T-helper 2 cell (primary cell): Measurements from ENCODE around the gene CFI.

ENCODE experiments used
- DNase-seq, 5 experiments: peaks; one replicate each; pipeline versions ENCODE4 v3.0.0 to v3.0.0-alpha.2; 2012 to 2022

CFI gene

GRCh38 chr4:109730619-109731545 is 70.9 kb downstream of the CFI start:
- no peak for DNase-seq

- peak; percentile 53 to 81 (median 76) for DNase-seq
Observed at GRCh38 chr4:109729718-109730618, 71.8 kb downstream of the CFI start, which contains the start of gene PLA2G12A. Gene PLA2G12A, minus strand, starts transcription at chr4:109730070. Its CDS starts 261 bp downstream, at chr4:109729809.

- DNase-seq, result peak in 1 of 5 experiments; percentile 9
Observed at GRCh38 chr4:109729117-109729717, 72.6 kb downstream of the CFI start.

DNA sequence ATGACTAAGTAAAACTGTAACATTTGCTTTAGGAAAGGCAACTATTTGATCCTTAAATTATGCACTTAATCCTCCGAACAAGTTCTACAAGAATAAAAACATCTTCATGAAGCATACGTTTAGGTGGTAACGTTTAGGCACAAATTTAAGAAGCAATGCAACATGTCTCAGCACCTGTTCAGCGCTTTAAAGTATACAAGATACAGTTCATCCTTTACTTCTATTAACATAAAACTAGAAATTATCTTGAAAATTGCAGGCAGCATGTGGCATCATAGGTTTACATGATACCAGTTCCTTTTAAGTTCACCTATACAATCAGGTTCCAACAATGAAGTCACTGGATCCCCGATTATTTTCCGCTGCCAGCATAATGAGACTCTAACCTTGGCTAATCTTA is 73.4 kb downstream of the CFI start:
- DNase-seq, result no peak

GRCh38 chr4:109723110-109723509 is 78.7 kb downstream of the CFI start:
- no peak for DNase-seq

GRCh38 chr4:109722357-109722756 is 79.4 kb downstream of the CFI start:
- DNase-seq, result no peak

- no peak for DNase-seq
Observed at GRCh38 chr4:109721033-109721432, 80.8 kb downstream of the CFI start.

GRCh38 chr4:109719604-109720003 is 82.2 kb downstream of the CFI start:
- DNase-seq, result no peak

GRCh38 chr4:109718759-109719158 is 83.0 kb downstream of the CFI start:
- no peak for DNase-seq

- DNase-seq, result no peak
Observed at GRCh38 chr4:109713500-109713899, 88.3 kb downstream of the CFI start.

GRCh38 chr4:109708990-109709389 is 92.8 kb downstream of the CFI start:
- DNase-seq, result no peak

GRCh38 chr4:109708435-109708834 is 93.4 kb downstream of the CFI start:
- no peak for DNase-seq

- DNase-seq, result no peak
Observed at GRCh38 chr4:109703664-109704361, 98.0 kb downstream of the CFI start.

GRCh38 chr4:109702950-109703663 is 98.7 kb downstream of the CFI start, which contains the start of gene CASP6:
Gene CASP6, minus strand, starts transcription at chr4:109703445. Its CDS starts 50 bp downstream, at chr4:109703395.
- peak; percentile 47 to 87 (median 62) for DNase-seq

DNA sequence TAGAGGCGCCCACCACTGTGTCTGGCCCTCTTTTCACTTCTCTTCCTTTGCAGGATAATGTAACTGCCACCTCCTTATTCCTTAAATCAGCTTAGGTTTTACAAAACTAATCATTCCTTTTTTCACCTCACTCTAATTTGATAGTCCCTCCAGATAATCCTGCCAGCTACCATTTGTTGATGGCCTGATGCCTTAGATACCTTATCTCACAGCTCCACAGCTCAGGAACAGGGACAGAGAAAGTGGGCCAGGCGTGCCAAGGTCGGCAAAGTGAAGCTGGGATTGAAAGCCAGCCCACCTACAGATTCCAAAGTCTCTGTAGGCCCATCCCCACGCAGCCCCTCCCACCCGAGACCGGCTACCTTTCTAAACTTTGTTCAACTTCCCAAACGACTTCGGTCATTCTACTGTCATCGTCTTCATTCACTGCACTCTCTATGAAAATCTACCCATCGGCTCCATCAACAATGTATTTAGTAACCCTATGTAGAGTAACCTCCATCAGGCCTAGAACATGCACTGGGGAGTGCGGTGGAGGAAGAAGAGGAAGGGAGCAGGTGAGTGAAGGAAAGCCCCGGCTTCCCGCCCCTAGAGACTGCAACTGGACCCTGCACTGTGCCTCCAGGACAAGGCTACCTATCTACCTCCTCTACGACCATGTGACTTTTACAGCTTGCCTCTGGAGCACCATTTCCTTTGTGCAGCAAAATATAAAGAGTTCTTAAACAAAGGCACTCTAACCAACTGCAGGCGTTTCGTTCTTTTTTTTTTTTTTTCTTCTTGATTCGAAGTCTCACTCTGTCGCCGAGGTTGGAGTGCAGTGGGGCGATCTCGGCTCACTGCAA is 100.0 kb downstream of the CFI start:
- peak in 1 of 5 experiments; percentile 38 for DNase-seq

DNA sequence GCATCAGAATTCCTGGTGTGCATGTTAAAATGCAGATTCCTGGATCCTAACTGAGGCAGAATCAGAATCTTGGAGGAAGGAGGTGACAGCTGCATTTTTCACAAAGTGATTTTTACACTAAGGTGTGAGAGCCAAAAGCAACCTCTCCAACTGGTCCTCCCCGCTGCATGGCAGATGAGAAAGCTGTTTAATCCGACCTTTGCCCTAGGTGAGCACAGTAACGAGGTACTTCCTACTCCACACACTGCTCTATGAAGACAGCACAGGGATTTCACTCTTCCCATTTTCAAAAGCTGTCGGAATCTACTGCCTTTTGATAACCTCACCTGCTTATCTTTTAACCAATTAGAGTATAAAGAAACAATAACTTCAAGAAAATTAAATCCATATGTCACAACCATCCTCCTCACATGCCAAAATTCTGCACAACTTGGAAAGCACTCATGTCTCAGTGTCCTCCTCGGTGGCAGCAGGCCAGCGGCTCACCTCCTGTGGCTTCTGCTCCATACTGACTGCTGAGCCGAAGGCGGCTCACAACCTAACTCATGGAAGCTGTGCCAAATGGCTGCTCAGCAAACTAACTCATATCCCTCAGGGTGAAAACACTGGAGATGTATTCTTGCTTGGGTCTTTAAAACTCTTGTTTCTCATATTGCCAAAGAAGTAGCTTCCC is 102.1 kb downstream of the CFI start:
- DNase-seq, result no peak

DNA sequence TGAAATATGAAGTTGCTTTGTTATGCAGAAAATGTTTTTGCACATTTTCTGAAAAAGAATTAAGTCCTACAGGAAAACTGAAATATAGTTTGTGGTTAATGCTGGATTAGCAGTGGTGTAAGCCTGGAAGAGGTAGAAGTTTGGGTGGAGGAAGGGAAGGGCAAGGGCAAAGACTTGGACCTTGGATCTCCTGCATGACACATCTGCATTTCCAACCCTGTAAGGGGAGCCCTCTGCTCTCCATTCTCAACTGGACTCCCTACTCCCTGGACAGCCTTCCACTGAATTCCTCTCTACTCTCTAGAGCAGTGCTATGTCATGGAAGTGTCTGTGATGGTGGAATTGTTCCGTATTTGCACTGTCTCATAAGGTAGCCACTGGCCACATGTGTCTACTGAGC is 103.1 kb downstream of the CFI start:
- DNase-seq, result no peak

DNA sequence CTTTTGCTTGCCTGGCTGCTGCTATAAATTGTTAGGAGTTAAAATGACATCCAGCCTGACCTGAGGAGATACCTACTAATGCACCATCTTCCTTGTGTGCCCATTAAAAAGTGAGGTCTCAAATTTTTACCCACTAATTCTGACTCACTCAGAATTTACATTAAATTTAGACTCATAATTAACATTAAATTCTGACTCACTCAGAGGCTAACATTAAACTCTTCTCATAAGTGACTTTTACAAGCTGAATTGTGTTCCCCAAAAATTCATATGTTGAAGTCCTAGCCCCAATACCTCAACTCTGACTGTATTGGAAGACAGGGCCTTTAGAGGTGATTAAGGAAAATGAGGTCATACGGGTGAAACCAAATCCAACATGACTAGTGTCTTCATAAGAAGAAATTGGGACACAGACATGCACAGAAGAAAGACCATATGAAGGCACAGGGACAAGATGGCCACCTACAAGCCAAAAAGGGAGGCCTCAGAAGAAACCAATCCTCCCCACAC is 110.3 kb downstream of the CFI start:
- DNase-seq, result no peak
